SK-N-SH treated with all-trans-retinoic acid at 6 μM for 48 hours (cell line): Measurements from ENCODE around the gene ADSS1.

Experiments
- ATAC-seq: fragments of 200-7000 bp; cut with Tn5 transposase; 3 replicates; pipeline ENCODE4 v1.9.1; 2020; ENCODE audit warnings: mild to moderate bottlenecking, moderate library complexity
- ARNTL ChIP-seq: fragments of 450-650 bp; formaldehyde crosslinking; IDR thresholded peaks from 2 replicates; pipeline ENCODE4 v1.5.0; 2020; ENCODE audit warnings: low read depth, mild to moderate bottlenecking, moderate library complexity, borderline replicate concordance
- BACH2 ChIP-seq: fragments of 250-450 bp; sonication (Bioruptor Pico); IDR thresholded peaks from 2 replicates; pipeline ENCODE4 v1.9.0; 2021; ENCODE audit warnings: mild to moderate bottlenecking, borderline replicate concordance
- CSDC2 ChIP-seq: fragments of 250-450 bp; sonication (Bioruptor Pico); IDR thresholded peaks from 2 replicates; pipeline ENCODE4 v1.5.0; 2020; ENCODE audit warnings: mild to moderate bottlenecking, moderate library complexity
- ESRRG ChIP-seq: fragments of 250-450 bp; sonication (Bioruptor Pico); IDR thresholded peaks from 2 replicates; pipeline ENCODE4 v1.6.1; 2021; ENCODE audit warnings: mild to moderate bottlenecking
- GLIS3 ChIP-seq: fragments of 250-450 bp; sonication (Bioruptor Pico); IDR thresholded peaks from 2 replicates; pipeline ENCODE4 v1.5.0; 2020; ENCODE audit warnings: mild to moderate bottlenecking, moderate library complexity
- ISL1 ChIP-seq: fragments of 250-450 bp; sonication (Bioruptor Pico); IDR thresholded peaks from 2 replicates; pipeline ENCODE4 v2.1.2; 2022; ENCODE audit warnings: mild to moderate bottlenecking, moderate library complexity
- RARB ChIP-seq: fragments of 250-450 bp; sonication (Bioruptor Pico); IDR thresholded peaks from 2 replicates; pipeline ENCODE4 v1.8.0; 2021; ENCODE audit warnings: mild to moderate bottlenecking, moderate library complexity
- SNAI2 ChIP-seq: fragments of 250-450 bp; sonication (Bioruptor Pico); IDR thresholded peaks from 2 replicates; pipeline ENCODE4 v1.5.0; 2020; ENCODE audit warnings: mild to moderate bottlenecking, moderate library complexity
- TCF4 ChIP-seq: fragments of 250-450 bp; sonication (Bioruptor Pico); IDR thresholded peaks from 2 replicates; pipeline ENCODE4 v1.8.0; 2021; ENCODE audit warnings: mild to moderate bottlenecking, moderate library complexity, borderline replicate concordance
- ZFP3 ChIP-seq: fragments of 250-450 bp; sonication (Bioruptor Pico); IDR thresholded peaks from 2 replicates; pipeline ENCODE4 v1.5.0; 2020; ENCODE audit warnings: mild to moderate bottlenecking, moderate library complexity
- ZNF565 ChIP-seq: fragments of 450-650 bp; formaldehyde crosslinking; conservative IDR thresholded peaks from 2 replicates; pipeline ENCODE4 v1.5.0; 2020; ENCODE audit warnings: low read depth, mild to moderate bottlenecking, moderate library complexity
- ZNF8 ChIP-seq: fragments of 450-650 bp; formaldehyde crosslinking; IDR thresholded peaks from 2 replicates; pipeline ENCODE4 v1.5.0; 2020; ENCODE audit warnings: mild to moderate bottlenecking, moderate library complexity
- TF ChIP-seq, protein P1 (sequence below): fragments of 250-450 bp; sonication (Bioruptor Pico); IDR thresholded peaks from 2 replicates; pipeline ENCODE4 v1.8.0; 2020; ENCODE audit warnings: mild to moderate bottlenecking, moderate library complexity, borderline replicate concordance
- TF ChIP-seq, protein P2 (sequence below): fragments of 250-450 bp; sonication (Bioruptor Pico); IDR thresholded peaks from 2 replicates; pipeline ENCODE4 v1.5.1; 2020; ENCODE audit warnings: low read depth, mild to moderate bottlenecking, moderate library complexity
- TF ChIP-seq, protein P3 (sequence below): fragments of 250-450 bp; sonication (Bioruptor Pico); IDR thresholded peaks from 2 replicates; pipeline ENCODE4 v1.5.0; 2020; ENCODE audit warnings: mild to moderate bottlenecking, moderate library complexity
- TF ChIP-seq, protein P4 (sequence below): fragments of 250-450 bp; sonication (Bioruptor Pico); IDR thresholded peaks from 2 replicates; pipeline ENCODE4 v1.8.0; 2021; ENCODE audit warnings: low read depth, mild to moderate bottlenecking, moderate library complexity, borderline replicate concordance
- TF ChIP-seq, protein P5 (sequence below): fragments of 250-450 bp; sonication (Bioruptor Pico); IDR thresholded peaks from 2 replicates; pipeline ENCODE4 v1.5.1; 2021; ENCODE audit warnings: mild to moderate bottlenecking, moderate library complexity

The ADSS1 gene

GRCh38 chr14:104782086-104782807 lies 58.2 kb downstream of the ADSS1 start (continued):
- TF ChIP-seq, protein P1, sequence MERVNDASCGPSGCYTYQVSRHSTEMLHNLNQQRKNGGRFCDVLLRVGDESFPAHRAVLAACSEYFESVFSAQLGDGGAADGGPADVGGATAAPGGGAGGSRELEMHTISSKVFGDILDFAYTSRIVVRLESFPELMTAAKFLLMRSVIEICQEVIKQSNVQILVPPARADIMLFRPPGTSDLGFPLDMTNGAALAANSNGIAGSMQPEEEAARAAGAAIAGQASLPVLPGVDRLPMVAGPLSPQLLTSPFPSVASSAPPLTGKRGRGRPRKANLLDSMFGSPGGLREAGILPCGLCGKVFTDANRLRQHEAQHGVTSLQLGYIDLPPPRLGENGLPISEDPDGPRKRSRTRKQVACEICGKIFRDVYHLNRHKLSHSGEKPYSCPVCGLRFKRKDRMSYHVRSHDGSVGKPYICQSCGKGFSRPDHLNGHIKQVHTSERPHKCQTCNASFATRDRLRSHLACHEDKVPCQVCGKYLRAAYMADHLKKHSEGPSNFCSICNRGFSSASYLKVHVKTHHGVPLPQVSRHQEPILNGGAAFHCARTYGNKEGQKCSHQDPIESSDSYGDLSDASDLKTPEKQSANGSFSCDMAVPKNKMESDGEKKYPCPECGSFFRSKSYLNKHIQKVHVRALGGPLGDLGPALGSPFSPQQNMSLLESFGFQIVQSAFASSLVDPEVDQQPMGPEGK (CRISPR knock-in tag) = no peak
- no peak for TF ChIP-seq RARB
- TF ChIP-seq ZNF565 (CRISPR knock-in tag) = no peak
- no peak for TF ChIP-seq ARNTL (CRISPR knock-in tag)
- TF ChIP-seq SNAI2 = no peak
- no peak for TF ChIP-seq TCF4 (CRISPR knock-in tag)
- TF ChIP-seq, protein P2, sequence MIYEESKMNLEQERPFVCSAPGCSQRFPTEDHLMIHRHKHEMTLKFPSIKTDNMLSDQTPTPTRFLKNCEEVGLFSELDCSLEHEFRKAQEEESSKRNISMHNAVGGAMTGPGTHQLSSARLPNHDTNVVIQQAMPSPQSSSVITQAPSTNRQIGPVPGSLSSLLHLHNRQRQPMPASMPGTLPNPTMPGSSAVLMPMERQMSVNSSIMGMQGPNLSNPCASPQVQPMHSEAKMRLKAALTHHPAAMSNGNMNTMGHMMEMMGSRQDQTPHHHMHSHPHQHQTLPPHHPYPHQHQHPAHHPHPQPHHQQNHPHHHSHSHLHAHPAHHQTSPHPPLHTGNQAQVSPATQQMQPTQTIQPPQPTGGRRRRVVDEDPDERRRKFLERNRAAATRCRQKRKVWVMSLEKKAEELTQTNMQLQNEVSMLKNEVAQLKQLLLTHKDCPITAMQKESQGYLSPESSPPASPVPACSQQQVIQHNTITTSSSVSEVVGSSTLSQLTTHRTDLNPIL (CRISPR knock-in tag) = no peak

GRCh38 chr14:104782808-104783139 lies 58.7 kb downstream of the ADSS1 start:
- TF ChIP-seq, protein P3, sequence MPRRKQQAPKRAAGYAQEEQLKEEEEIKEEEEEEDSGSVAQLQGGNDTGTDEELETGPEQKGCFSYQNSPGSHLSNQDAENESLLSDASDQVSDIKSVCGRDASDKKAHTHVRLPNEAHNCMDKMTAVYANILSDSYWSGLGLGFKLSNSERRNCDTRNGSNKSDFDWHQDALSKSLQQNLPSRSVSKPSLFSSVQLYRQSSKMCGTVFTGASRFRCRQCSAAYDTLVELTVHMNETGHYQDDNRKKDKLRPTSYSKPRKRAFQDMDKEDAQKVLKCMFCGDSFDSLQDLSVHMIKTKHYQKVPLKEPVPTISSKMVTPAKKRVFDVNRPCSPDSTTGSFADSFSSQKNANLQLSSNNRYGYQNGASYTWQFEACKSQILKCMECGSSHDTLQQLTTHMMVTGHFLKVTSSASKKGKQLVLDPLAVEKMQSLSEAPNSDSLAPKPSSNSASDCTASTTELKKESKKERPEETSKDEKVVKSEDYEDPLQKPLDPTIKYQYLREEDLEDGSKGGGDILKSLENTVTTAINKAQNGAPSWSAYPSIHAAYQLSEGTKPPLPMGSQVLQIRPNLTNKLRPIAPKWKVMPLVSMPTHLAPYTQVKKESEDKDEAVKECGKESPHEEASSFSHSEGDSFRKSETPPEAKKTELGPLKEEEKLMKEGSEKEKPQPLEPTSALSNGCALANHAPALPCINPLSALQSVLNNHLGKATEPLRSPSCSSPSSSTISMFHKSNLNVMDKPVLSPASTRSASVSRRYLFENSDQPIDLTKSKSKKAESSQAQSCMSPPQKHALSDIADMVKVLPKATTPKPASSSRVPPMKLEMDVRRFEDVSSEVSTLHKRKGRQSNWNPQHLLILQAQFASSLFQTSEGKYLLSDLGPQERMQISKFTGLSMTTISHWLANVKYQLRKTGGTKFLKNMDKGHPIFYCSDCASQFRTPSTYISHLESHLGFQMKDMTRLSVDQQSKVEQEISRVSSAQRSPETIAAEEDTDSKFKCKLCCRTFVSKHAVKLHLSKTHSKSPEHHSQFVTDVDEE (CRISPR knock-in tag) = no peak
- no peak for TF ChIP-seq ESRRG (CRISPR knock-in tag)
- TF ChIP-seq CSDC2 (CRISPR knock-in tag) = no peak
- TF ChIP-seq GLIS3 (CRISPR knock-in tag) = no peak
- no peak for TF ChIP-seq ZNF8 (CRISPR knock-in tag)
- TF ChIP-seq, protein P4, sequence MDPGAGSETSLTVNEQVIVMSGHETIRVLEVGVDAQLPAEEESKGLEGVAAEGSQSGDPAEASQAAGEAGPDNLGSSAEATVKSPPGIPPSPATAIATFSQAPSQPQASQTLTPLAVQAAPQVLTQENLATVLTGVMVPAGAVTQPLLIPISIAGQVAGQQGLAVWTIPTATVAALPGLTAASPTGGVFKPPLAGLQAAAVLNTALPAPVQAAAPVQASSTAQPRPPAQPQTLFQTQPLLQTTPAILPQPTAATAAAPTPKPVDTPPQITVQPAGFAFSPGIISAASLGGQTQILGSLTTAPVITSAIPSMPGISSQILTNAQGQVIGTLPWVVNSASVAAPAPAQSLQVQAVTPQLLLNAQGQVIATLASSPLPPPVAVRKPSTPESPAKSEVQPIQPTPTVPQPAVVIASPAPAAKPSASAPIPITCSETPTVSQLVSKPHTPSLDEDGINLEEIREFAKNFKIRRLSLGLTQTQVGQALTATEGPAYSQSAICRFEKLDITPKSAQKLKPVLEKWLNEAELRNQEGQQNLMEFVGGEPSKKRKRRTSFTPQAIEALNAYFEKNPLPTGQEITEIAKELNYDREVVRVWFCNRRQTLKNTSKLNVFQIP (CRISPR knock-in tag) = no peak
- TF ChIP-seq, protein P2 (CRISPR knock-in tag) = no peak
- TF ChIP-seq ARNTL (CRISPR knock-in tag) = no peak
- TF ChIP-seq ZNF565 (CRISPR knock-in tag) = no peak
- TF ChIP-seq, protein P5, sequence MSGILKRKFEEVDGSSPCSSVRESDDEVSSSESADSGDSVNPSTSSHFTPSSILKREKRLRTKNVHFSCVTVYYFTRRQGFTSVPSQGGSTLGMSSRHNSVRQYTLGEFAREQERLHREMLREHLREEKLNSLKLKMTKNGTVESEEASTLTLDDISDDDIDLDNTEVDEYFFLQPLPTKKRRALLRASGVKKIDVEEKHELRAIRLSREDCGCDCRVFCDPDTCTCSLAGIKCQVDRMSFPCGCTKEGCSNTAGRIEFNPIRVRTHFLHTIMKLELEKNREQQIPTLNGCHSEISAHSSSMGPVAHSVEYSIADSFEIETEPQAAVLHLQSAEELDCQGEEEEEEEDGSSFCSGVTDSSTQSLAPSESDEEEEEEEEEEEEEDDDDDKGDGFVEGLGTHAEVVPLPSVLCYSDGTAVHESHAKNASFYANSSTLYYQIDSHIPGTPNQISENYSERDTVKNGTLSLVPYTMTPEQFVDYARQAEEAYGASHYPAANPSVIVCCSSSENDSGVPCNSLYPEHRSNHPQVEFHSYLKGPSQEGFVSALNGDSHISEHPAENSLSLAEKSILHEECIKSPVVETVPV (CRISPR knock-in tag) = no peak
- no peak for ATAC-seq

DNA sequence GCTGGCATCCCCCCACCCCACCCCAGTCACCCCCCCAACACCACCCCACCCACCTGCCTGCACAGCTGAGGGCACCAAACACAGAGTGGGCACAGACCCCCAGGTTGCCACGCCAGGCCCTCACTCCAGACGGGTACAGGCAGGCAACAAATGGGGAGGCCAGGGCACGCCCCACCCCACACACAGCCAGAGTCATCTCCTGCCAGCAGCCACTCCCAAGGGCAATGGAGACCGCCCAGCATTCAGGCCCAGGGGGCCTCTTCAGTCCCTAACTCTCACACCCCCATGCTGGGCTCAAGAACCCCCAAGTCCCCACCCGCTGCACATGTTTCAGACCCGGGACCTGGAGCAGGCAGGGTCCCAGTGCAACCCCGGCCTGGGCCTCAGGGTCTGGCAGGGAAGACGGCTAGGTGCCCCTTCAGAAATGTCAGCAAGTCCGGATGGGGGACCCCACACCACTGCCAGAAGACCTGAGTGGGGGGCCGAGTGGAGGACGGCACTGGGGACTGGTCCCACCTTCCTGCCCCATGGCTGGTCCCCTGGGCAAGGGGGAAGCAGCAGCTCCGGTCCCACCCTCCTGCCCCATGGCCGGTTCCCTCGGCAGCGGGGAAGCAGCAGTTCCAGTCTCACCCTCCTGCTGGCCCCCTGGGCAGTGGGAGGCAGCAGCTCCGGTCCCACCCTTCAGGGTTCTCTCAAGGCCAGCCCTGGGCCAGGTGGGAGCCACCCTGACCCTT lies 59.6 kb downstream of the ADSS1 start:
- ATAC-seq = no peak
- no peak for TF ChIP-seq ZFP3 (CRISPR knock-in tag)
- TF ChIP-seq, protein P1 (CRISPR knock-in tag) = no peak
- TF ChIP-seq BACH2 (CRISPR knock-in tag) = no peak
- TF ChIP-seq, protein P3 (CRISPR knock-in tag) = no peak
- no peak for TF ChIP-seq ISL1 (CRISPR knock-in tag)
- TF ChIP-seq SNAI2 = no peak
- TF ChIP-seq, all 23 proteins: peak for 0
